HuH-7.5 (cell line): ENCODE measurements around the gene SUGT1.
A peak's percentile ranks its signal among the peaks of the same experiment; 100 is the strongest.
"Not testable (repeated sequence)": the region's sequence is repeated elsewhere in the genome, so short reads cannot be mapped to it uniquely, and the experiment has no call there.

Experiments used
- DNase-seq: peaks from one replicate; pipeline ENCODE4 v3.0.0; 2011; ENCODE audit warnings: low spot score

SUGT1 gene

GRCh38 chr13:52652196-52652979, at the start of gene SUGT1:
Gene SUGT1, plus strand, starts transcription at chr13:52652836. Its CDS starts 85 bp downstream, at chr13:52652921.
- DNase-seq: peak; percentile 62

DNA sequence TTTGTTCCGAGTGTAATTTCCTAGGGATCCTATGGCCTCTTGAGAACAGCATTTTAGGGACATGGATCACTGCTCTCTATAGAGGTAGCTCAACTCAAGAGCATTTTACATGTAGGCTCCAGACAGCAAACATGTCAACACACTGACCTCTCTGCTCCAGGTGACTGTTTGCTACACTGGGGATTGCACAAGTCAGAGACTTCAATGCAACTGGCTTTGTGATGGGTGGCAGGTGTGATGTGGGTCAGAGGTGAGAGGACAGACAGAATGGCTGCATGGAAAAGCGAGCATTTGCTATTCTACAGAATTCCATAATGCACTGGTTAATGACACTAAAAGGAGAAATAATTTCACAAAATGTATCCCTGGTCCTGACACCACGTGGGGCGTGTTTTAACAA, 49.3 kb upstream of the SUGT1 start:
- not testable (repeated sequence) for DNase-seq

DNA sequence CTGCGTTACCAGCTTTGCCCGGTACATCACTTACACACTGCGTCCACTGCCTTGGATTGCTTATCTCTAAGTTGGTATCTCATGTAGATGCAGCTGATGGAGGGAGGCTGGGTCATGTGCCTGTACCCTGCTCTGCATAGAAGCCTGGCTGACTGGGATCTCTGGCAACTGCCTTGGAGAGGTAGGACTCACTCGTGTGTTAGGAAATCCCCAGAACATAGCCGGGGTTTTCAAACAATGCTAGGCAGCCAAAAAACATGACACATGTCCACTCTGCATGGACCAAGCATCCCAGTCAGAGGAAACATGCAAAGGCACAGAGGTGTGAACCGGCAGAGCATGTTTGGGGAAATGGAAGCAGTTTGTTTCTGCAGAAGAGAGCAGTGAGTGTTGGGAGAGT, 46.5 kb upstream of the SUGT1 start:
- not testable (repeated sequence) for DNase-seq

DNA sequence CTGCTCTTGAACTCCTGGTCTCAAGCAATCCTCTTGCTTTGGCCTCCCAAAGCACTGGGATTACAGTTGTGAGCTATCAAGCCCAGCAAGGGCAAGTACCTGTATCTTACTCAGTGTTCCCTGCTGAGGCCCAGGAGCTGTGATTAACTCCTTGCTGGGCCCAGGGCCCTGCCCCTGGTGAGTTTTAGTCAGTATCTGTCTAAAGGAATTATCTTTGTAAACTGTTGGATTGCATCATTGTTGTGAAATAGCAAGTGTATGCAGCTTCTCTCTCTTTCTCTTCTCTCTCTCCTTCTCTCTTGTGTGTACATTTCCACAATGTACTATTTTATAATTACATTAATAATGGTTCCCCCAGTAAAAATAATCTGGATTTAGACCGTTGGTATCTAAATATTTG, 45.8 kb upstream of the SUGT1 start:
- not testable (repeated sequence) for DNase-seq

DNA sequence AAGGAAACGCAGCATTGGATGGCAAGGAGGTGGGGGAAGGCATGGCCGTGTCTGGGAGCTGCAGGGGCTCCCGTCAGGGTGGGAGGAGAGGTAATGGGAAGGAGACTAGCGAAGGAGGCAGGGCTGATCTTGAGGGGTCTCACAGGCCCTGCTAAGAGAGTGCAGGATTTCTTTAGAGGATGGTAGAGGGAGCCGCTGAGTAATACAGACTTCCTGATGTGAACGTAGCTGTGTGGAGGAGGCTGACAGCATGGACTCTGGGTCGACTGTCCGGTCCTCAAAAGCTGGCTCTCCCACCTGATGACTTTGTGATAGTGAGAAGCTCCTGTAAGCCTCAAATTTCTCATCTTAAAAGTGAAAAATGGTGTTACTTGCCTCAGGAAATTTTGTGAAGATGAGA, 44.5 kb upstream of the SUGT1 start:
- DNase-seq: not testable (repeated sequence)

DNA sequence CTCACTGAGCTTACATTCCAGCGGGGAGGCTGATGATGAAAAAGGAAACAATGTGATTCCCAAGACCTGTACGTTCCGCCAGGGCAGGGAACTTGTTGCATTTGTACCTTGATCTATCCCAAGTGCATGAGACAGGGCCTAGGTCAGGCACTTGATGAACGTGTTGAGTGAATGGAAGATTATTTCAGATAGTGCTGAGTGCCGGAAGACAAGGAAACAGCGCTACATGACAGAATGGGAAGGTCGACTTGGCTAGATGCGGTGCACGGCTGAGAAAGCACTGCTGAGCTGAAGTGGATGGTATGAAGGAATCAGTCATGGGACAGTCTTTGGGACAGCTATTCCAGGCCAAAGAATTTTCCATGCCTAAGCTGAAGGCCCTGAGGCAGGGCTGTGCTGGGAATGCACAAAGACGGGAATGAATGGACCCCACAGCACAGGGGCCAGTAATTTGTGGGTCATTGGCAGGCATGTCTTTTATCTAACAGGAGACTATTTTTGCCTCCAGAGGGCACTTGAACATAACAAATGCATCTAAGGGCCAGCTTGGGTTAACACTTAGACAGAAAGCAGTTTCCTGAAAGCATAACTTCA, 43.5 kb upstream of the SUGT1 start:
- DNase-seq: not testable (repeated sequence)

DNA sequence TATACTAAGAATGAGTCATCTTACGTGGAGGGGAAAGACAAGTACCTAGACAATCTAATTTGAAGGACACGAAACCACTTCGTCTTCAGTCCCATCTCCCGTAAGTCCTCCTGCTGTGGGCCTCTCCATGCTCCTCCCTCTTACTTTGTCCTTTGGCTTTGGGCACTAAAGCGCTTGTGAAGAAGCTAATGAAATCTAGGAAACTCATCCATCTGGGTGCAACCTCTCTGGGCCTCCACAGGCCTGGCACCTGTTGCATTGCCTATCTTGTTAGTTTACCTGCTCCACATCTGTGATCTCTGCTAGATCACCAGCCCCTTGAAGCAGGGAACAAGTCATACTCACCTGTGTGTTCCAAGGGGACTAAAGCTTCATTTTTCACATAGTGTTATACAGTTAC, 42.5 kb upstream of the SUGT1 start:
- DNase-seq: not testable (repeated sequence)

DNA sequence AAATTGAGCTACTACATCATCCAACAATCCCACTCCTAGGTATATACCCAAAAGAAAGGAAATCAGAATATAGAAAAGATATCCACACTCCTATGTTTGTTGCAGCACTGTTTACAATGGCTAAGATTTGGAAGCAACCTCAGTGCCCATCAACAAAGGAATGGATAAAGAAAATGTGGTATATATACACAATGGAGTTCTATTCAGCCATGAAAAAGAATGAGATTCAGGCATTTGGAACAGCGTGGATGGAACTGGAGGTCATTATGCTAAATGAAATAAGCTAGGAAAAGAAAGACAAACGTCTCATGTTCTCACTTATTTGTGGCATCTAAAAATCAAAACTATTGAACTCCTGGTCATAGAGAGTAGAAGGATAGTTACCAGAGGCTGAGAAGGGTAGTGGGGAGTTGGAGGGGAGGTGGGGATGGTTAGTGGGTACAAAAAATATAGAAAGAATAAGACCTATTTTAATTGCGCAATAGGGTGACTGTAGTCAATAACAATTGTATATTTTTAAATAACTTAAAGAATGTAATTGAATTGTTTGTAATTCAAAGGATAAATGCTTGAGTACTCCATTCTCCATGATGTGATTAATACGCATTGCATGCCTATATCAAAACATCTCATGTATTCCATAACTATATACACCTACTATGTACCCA, 37.4 kb upstream of the SUGT1 start:
- DNase-seq: no peak

DNA sequence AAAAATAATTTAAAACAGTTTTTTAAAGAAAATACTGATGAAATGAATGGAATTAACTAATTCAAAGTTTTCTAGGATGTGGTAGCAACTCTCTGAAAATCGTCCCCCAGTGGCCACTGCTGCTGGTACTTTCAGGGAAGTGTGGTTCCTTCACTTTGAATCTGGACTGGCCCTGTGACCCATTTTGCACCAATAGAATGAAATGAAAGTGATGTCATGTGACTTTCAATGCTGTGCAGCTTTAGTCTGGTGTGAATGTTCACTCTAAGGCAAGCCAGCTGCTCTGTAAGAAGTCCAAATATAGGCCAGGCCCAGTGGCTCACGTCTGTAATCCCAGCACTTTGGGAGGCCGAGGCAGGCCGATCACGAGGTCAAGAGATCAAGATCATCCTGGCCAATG, 36.8 kb upstream of the SUGT1 start:
- DNase-seq: no peak

DNA sequence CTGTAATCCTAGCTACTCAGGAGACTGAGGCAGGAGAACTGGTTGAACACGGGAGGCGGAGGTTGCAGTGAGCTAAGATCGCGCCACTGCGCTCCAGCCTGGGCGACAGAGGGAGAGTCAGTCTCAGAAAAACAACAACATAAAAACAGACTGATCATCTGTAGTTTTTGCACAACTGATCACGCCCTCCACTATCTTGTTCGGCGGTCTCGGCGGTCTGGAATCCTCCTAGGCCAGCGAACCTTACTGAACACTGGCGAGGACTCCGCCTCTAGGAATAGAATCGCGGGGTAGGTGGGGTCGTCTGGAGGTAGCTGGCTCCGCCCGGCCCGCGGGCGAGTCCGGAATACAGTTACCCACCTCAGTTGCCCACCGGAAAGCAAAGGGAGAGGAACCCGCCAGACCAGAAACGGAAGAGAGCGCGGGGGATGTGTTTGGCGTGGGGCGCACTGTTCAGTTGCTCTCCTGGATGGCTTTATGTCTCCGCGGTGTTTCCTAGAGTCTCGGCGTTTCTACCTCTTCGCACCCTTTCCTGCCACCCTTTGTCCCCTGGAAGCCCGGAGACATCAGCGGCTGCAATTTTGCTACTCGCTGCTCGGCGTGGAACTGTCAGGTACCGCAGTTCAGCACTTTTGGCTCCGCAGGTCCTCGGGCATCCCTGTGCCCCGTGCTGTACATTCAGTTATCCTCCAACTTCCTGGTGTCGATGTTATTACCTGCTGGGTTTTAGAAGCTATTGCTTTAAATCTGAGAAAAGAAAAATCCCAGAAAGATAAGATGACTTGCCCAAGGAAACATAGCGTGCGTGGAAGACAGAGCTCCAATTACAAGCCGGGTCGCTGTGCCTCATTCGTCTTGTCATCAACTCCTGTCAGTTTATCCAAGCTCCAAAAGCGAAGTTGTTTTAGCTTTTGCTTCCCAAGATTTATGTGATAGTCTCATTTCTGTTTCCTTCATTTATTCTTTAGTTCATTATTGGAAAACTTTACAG, 35.3 kb upstream of the SUGT1 start:
- DNase-seq: peak; percentile 59

DNA sequence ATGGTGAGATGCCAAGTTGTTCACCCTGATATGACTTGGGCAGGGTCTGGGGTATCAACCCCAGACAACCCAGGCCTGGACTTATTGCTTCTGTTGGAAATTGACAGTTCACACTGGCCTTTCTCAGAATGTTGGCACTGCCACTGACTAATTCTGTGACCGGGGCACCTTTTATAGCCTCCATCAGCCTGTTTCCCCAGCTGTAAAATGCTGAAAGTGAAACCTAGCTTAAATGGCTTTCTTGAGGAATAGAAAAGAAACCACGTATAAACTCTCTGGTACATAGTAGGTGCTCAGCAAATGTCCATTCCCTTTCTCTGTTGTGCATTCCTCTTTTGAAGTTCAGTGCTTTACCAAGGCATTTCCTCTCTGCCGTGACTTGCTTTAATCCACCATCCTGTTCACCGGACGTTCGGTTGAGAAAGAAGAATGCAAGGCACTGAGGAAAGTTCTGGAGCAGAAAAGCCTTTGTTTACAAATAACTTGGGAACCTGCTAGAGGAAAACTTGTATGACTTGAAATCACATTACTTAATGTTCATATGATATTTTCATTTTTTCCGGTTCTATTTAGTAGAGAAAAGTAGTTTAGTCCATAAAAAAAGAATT, 21.4 kb upstream of the SUGT1 start:
- not testable (repeated sequence) for DNase-seq

GRCh38 chr13:52638666-52639328, 13.8 kb upstream of the SUGT1 start:
- no peak for DNase-seq

- DNase-seq: no peak
These were observed 10.5 kb upstream of the SUGT1 start, which contains the start of gene HNRNPA1L2 for GRCh38 chr13:52642131-52642530. Gene HNRNPA1L2, plus strand, starts transcription at chr13:52642431. Its CDS starts 62 bp downstream, at chr13:52642493.

DNA sequence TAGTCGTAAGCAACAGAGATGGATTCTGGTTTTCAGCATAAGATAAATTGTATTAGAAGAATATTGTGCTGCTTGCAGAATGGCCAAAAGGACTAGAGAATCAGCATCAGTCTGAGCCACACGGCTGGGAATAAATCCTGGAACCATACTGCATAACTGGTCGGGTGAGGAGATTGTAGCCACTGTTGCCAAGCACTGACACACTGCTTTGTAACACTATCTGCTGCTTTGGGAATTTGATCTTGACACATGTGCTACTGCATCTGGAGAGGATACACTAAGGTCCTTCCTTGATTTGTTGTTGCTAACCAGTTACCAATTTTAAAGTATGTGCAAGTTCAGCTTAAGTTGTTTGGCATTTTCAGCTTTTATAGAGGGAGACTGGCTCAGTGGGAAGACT, 8.5 kb upstream of the SUGT1 start:
- no peak for DNase-seq

- DNase-seq: no peak
These were observed 5.7 kb upstream of the SUGT1 start for GRCh38 chr13:52646967-52647366.

GRCh38 chr13:52650731-52651130, 1.9 kb upstream of the SUGT1 start:
- DNase-seq: no peak

DNA sequence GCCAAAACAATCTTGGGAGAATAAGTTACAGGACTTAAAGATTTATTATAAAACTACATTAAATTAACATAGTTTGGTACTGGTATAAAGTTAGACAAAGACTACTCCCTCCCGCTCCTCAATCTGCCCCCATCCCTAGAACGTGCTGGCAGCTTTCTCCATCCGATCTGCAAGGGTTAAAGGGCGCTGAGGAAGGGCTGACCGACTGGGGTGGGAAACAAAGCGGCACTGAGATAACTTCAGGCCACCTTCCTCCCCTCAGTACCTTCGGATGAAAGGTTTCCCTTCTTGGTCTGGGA, 790 bp upstream of the SUGT1 start:
- DNase-seq: no peak

- DNase-seq: peak; percentile 7
These were observed 306 bp downstream of the SUGT1 start for GRCh38 chr13:52652980-52653303.

DNA sequence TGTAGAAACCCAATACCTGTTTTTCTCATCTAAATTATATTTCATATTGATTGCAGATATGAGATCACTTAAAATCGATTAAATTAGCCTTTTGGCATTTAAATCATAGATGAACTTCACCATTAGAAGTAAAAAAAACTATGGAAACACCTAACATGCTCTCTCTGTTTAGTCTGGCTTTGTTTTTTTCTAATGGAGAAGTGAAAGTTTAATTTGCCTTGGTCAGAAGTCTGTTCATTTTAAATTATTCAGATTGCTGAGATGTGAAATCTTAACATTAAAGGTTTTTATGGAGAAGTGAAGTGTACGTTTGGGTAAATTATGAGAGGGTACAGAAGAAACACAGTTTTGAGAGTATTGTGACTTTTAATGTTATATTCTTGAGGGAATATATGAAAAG, 6.7 kb downstream of the SUGT1 start:
- no peak for DNase-seq

DNA sequence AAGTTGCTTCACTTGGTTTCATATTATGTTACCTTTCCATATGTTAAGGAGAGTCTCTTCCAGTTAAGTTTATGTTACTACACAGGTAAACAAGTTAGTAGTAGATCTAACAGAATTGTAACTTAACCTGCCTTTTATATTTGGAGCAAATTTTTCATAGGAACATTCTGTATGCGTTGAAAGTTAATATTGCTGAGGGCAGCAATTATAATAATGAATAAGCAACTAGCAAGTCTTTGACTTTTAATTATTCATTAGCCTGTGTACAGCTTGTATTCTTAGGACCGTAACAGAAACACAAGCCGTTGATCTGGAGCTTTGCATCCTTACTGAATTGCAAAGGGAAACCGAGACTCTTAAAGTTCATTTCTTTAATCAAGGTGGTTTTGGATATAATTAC, 11.6 kb downstream of the SUGT1 start:
- no peak for DNase-seq

DNA sequence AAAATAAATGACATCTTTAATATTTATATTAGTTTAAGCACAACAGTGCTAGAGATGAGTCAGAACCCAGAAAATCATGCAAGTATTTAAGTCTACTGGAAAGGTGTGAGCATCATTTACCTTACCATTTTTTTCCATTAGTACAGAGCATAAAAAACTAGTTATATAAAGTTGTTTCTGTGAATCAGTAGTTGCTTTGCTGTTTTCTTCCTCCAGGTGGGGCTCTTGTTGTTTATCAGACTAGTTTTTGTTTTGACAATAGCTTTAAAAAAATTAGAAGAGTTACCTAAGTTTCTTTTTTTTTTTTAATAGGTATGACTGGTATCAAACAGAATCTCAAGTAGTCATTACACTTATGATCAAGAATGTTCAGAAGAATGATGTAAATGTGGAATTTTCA, 12.7 kb downstream of the SUGT1 start:
- no peak for DNase-seq
